DOHH2 (cell line): ENCODE measurements around the gene KCNQ1.

Source experiments
- EZH2phosphoT487 ChIP-seq: fragments of 200-600 bp; sonication (generic); IDR thresholded peaks from 2 replicates; pipeline ENCODE4 v1.6.1; 2017; ENCODE audit warnings: borderline replicate concordance, mild to moderate bottlenecking, antibody characterized with exemption, low read length, moderate library complexity, mixed read lengths
- TF ChIP-seq, protein P1 (sequence below): fragments of 200-600 bp; sonication (generic); IDR thresholded peaks from one replicate; pipeline ENCODE4 v1.5.1; 2014; ENCODE audit warnings: antibody characterized with exemption, mild to moderate bottlenecking, low read depth, low read length; ENCODE audit not compliant: poor library complexity, severe bottlenecking

DNA sequence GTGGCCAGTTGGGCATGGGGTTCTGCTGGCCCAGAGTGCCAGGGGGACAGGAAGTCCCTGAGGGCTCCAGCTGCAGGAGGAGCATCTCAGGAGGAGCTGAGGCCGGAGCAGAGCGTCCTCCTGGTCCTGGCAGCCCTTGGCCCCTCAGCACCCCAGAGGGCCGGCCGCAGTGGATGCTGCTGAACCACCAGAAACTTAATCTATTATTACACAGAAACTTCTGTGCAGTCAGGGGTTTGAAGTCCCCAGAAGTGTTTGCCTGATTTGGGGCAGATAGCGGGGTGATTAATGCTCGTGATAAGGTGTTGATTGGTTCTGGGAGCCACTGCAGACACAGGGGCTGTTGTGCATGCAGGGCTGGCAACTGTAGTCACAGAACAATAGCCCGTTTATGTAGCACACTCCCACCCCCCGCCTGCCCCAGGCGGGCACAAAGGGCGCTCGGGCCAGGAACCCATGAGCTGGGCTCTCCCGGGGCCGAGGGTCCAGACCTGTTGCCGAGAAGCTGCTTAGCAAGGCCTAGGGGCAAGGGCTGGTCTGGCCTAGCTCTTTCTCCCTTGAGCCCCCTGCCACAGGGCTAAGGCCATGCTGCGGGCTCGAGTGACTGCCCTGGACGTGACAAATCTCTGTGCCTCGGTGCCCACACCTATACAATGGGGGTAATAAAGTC lies 284.0 kb downstream of the KCNQ1 start:
- TF ChIP-seq, protein P1, sequence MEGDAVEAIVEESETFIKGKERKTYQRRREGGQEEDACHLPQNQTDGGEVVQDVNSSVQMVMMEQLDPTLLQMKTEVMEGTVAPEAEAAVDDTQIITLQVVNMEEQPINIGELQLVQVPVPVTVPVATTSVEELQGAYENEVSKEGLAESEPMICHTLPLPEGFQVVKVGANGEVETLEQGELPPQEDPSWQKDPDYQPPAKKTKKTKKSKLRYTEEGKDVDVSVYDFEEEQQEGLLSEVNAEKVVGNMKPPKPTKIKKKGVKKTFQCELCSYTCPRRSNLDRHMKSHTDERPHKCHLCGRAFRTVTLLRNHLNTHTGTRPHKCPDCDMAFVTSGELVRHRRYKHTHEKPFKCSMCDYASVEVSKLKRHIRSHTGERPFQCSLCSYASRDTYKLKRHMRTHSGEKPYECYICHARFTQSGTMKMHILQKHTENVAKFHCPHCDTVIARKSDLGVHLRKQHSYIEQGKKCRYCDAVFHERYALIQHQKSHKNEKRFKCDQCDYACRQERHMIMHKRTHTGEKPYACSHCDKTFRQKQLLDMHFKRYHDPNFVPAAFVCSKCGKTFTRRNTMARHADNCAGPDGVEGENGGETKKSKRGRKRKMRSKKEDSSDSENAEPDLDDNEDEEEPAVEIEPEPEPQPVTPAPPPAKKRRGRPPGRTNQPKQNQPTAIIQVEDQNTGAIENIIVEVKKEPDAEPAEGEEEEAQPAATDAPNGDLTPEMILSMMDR = no peak
- TF ChIP-seq EZH2phosphoT487 = no peak
